IMR-90 (cell line): Measurements from ENCODE around the gene NUDT15.

Source experiments
- CEBPB ChIP-seq: IDR thresholded peaks from 2 replicates; pipeline ENCODE4 v1.6.1; 2012; ENCODE audit warnings: low read depth, low read length, improper control_type of control experiment
- FOS ChIP-seq: fragments of 150-350 bp; IDR thresholded peaks from 2 replicates; pipeline ENCODE4 v1.6.1; 2016; ENCODE audit warnings: low read depth, low read length
- POLR2A ChIP-seq: IDR thresholded peaks from 2 replicates; pipeline ENCODE4 v1.6.1; 2012; ENCODE audit warnings: mild to moderate bottlenecking, low read depth, low read length
- RAD21 ChIP-seq: IDR thresholded peaks from 2 replicates; pipeline ENCODE4 v1.6.1; 2012; ENCODE audit warnings: low read length, improper control_type of control experiment
- RCOR1 ChIP-seq: IDR thresholded peaks from 2 replicates; pipeline ENCODE4 v1.6.1; 2012; ENCODE audit warnings: mild to moderate bottlenecking, low read length, improper control_type of control experiment; ENCODE audit not compliant: insufficient replicate concordance
- RFX5 ChIP-seq: IDR thresholded peaks from 2 replicates; pipeline ENCODE4 v1.8.0; 2012; ENCODE audit warnings: low read depth, mild to moderate bottlenecking, low read length, moderate library complexity
- TF ChIP-seq, protein P1 (sequence below): conservative IDR thresholded peaks from 2 replicates; pipeline ENCODE4 v1.5.1; 2012; ENCODE audit warnings: mild to moderate bottlenecking, low read depth, low read length, improper control_type of control experiment
- TF ChIP-seq, protein P2 (sequence below): fragments of 150-350 bp; IDR thresholded peaks from 2 replicates; pipeline ENCODE4 v1.6.1; 2017; ENCODE audit warnings: mild to moderate bottlenecking, antibody characterized with exemption, low read length, low read depth

DNA sequence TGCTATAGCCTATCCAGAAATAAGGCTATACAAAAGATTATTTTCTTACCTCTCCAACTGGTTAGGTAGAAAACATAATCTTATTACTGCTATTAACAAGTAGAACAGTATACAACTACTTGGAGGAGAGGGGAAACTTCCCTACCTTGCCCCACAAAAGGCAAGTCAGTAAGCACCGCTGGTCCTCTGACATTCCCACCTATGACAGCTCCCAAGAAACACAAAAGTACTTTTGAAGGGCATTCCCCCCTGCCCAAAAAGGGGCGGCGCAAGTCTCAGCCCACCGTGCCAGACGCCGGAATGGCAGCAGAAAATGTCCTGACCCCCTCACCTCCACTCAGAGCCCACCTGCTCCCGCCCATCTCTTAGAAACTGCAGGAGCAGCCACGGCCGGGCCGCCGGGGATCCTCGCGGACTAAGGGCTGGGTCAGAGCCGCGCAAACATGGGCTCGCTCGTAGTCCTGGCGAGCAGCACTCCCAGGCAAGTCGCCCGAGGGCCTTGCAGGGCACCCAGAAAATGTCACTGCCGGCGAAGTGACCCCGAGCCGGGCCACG, 36.9 kb upstream of the NUDT15 start:
- TF ChIP-seq RFX5, result no peak
- TF ChIP-seq, protein P1, sequence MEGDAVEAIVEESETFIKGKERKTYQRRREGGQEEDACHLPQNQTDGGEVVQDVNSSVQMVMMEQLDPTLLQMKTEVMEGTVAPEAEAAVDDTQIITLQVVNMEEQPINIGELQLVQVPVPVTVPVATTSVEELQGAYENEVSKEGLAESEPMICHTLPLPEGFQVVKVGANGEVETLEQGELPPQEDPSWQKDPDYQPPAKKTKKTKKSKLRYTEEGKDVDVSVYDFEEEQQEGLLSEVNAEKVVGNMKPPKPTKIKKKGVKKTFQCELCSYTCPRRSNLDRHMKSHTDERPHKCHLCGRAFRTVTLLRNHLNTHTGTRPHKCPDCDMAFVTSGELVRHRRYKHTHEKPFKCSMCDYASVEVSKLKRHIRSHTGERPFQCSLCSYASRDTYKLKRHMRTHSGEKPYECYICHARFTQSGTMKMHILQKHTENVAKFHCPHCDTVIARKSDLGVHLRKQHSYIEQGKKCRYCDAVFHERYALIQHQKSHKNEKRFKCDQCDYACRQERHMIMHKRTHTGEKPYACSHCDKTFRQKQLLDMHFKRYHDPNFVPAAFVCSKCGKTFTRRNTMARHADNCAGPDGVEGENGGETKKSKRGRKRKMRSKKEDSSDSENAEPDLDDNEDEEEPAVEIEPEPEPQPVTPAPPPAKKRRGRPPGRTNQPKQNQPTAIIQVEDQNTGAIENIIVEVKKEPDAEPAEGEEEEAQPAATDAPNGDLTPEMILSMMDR, result no peak
- TF ChIP-seq, protein P2, sequence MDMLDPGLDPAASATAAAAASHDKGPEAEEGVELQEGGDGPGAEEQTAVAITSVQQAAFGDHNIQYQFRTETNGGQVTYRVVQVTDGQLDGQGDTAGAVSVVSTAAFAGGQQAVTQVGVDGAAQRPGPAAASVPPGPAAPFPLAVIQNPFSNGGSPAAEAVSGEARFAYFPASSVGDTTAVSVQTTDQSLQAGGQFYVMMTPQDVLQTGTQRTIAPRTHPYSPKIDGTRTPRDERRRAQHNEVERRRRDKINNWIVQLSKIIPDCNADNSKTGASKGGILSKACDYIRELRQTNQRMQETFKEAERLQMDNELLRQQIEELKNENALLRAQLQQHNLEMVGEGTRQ, result no peak
- no peak for TF ChIP-seq RCOR1
- no peak for TF ChIP-seq FOS
- TF ChIP-seq POLR2A, result no peak
- no peak for TF ChIP-seq RAD21
- TF ChIP-seq CEBPB, result no peak
